GM21381 (cell line): Measurements from ENCODE around the gene GJA4.
"Not testable (repeated sequence)": the region's sequence is repeated elsewhere in the genome, so short reads cannot be mapped to it uniquely, and the experiment has no call there.

Experiments
- ATAC-seq: cut with Tn5 transposase; IDR thresholded peaks from one replicate; pipeline ENCODE4 v1.9.1; 2021; ENCODE audit warnings: mild to moderate bottlenecking, moderate library complexity; ENCODE audit not compliant: unreplicated experiment

The GJA4 gene

GRCh38 chr1:34787461-34788420 is 5.1 kb upstream of the GJA4 start:
- ATAC-seq: no peak

GRCh38 chr1:34790985-34791384 is 1.8 kb upstream of the GJA4 start:
- no peak for ATAC-seq

- ATAC-seq: no peak
Observed at GRCh38 chr1:34792424-34792823, 375 bp upstream of the GJA4 start.

GRCh38 chr1:34794001-34794789 is 1.4 kb downstream of the GJA4 start:
- ATAC-seq: no peak

GRCh38 chr1:34794790-34795180 is 2.0 kb downstream of the GJA4 start:
- no peak for ATAC-seq

- no peak for ATAC-seq
Observed at GRCh38 chr1:34795916-34796315, 3.1 kb downstream of the GJA4 start.

GRCh38 chr1:34796990-34797389 is 4.2 kb downstream of the GJA4 start:
- ATAC-seq: no peak

- ATAC-seq: no peak
Observed at GRCh38 chr1:34800214-34800613, 7.4 kb downstream of the GJA4 start.

- ATAC-seq: no peak
Observed at GRCh38 chr1:34803770-34804169, 11.0 kb downstream of the GJA4 start.

GRCh38 chr1:34806396-34806795 is 13.6 kb downstream of the GJA4 start:
- no peak for ATAC-seq

- no peak for ATAC-seq
Observed at GRCh38 chr1:34808051-34808810, 15.4 kb downstream of the GJA4 start.

GRCh38 chr1:34810781-34811180 is 18.0 kb downstream of the GJA4 start:
- not testable (repeated sequence) for ATAC-seq

GRCh38 chr1:34816332-34816731 is 23.5 kb downstream of the GJA4 start:
- no peak for ATAC-seq

GRCh38 chr1:34816778-34817177 is 24.0 kb downstream of the GJA4 start:
- ATAC-seq: no peak

GRCh38 chr1:34818862-34819261 is 26.1 kb downstream of the GJA4 start:
- ATAC-seq: not testable (repeated sequence)

GRCh38 chr1:34822202-34822601 is 29.4 kb downstream of the GJA4 start:
- no peak for ATAC-seq

GRCh38 chr1:34824817-34825454 is 32.1 kb downstream of the GJA4 start:
- ATAC-seq: no peak

- no peak for ATAC-seq
Observed at GRCh38 chr1:34825455-34826091, 32.8 kb downstream of the GJA4 start.

- ATAC-seq: no peak
Observed at GRCh38 chr1:34827341-34827941, 34.6 kb downstream of the GJA4 start.

- no peak for ATAC-seq
Observed at GRCh38 chr1:34828611-34829010, 35.8 kb downstream of the GJA4 start.
